OCI-LY1 (cell line): ENCODE data around the gene TMEM184A.

Source experiments
- H2AFZ ChIP-seq: fragments of 200-600 bp; sonication (generic), shearing (Covaris generic); 2 replicates; pipeline ENCODE4 v1.6.0; 2014; ENCODE audit warnings: antibody characterized with exemption, mild to moderate bottlenecking, low read length
- H3F3A ChIP-seq: fragments of 200-600 bp; sonication (generic), shearing (Covaris generic); 2 replicates; pipeline ENCODE4 v1.6.0; 2014; ENCODE audit warnings: mild to moderate bottlenecking, antibody characterized with exemption, low read length, moderate library complexity; ENCODE audit not compliant: insufficient read depth
- H3K27ac ChIP-seq: fragments of 200-600 bp; sonication (generic); 2 replicates; pipeline ENCODE4 v1.5.1; 2014; ENCODE audit warnings: low read length, mixed run types, mild to moderate bottlenecking, low read depth; ENCODE audit not compliant: poor library complexity, severe bottlenecking
- H3K27me3 ChIP-seq: fragments of 200-600 bp; sonication (generic); 2 replicates; pipeline ENCODE4 v1.6.0; 2014; ENCODE audit warnings: antibody characterized with exemption, mild to moderate bottlenecking, low read length, moderate library complexity; ENCODE audit not compliant: insufficient read depth
- H3K36me3 ChIP-seq: fragments of 200-600 bp; sonication (generic); 2 replicates; pipeline ENCODE4 v1.6.1; 2014; ENCODE audit warnings: mild to moderate bottlenecking, antibody characterized with exemption, low read length, moderate library complexity, mixed read lengths; ENCODE audit not compliant: insufficient read depth
- H3K4me1 ChIP-seq: fragments of 200-600 bp; sonication (generic); 2 replicates; pipeline ENCODE4 v1.5.1; 2014; ENCODE audit warnings: mild to moderate bottlenecking, low read length, moderate library complexity; ENCODE audit not compliant: insufficient read depth, severe bottlenecking
- H3K4me2 ChIP-seq: fragments of 200-600 bp; sonication (generic), shearing (Covaris generic); 2 replicates; pipeline ENCODE4 v1.6.1; 2014; ENCODE audit warnings: low read length
- H3K4me3 ChIP-seq: fragments of 200-600 bp; sonication (generic); 2 replicates; pipeline ENCODE4 v1.5.1; 2014; ENCODE audit warnings: low read length, low read depth, mild to moderate bottlenecking, mixed read lengths; ENCODE audit not compliant: poor library complexity, severe bottlenecking
- H3K79me2 ChIP-seq: fragments of 200-600 bp; shearing (Covaris generic); 2 replicates; pipeline ENCODE4 v1.6.1; 2016; ENCODE audit warnings: mixed run types, low read length, mixed read lengths; ENCODE audit not compliant: insufficient read depth
- H3K9ac ChIP-seq: fragments of 200-600 bp; sonication (generic), shearing (Covaris generic); 2 replicates; pipeline ENCODE4 v1.6.1; 2014; ENCODE audit warnings: mild to moderate bottlenecking, low read length, mixed read lengths
- H3K9me2 ChIP-seq: fragments of 200-600 bp; sonication (generic), shearing (Covaris generic); 2 replicates; pipeline ENCODE4 v1.6.1; 2014; ENCODE audit warnings: low read depth, mild to moderate bottlenecking, low read length, mixed read lengths
- H3K9me3 ChIP-seq: fragments of 200-600 bp; shearing (Covaris generic); 2 replicates; pipeline ENCODE4 v1.6.1; 2014; ENCODE audit warnings: low read length, mixed read lengths
- H4K20me1 ChIP-seq: fragments of 200-600 bp; sonication (generic), shearing (Covaris generic); 2 replicates; pipeline ENCODE4 v1.6.0; 2016; ENCODE audit warnings: mild to moderate bottlenecking, low read length; ENCODE audit not compliant: insufficient read depth
- EZH2 ChIP-seq: fragments of 200-600 bp; sonication (generic), shearing (Covaris generic); IDR thresholded peaks from 2 replicates; pipeline ENCODE4 v1.8.0; 2017; ENCODE audit warnings: borderline replicate concordance, mixed run types, mild to moderate bottlenecking, antibody characterized with exemption, low read length, moderate library complexity, mixed read lengths
- TF ChIP-seq, protein P1 (sequence below): fragments of 200-600 bp; sonication (generic), shearing (Covaris generic); IDR thresholded peaks from 2 replicates; pipeline ENCODE4 v1.5.1; 2017; ENCODE audit warnings: mild to moderate bottlenecking, antibody characterized with exemption, low read length, moderate library complexity, mixed read lengths

TMEM184A gene

DNA sequence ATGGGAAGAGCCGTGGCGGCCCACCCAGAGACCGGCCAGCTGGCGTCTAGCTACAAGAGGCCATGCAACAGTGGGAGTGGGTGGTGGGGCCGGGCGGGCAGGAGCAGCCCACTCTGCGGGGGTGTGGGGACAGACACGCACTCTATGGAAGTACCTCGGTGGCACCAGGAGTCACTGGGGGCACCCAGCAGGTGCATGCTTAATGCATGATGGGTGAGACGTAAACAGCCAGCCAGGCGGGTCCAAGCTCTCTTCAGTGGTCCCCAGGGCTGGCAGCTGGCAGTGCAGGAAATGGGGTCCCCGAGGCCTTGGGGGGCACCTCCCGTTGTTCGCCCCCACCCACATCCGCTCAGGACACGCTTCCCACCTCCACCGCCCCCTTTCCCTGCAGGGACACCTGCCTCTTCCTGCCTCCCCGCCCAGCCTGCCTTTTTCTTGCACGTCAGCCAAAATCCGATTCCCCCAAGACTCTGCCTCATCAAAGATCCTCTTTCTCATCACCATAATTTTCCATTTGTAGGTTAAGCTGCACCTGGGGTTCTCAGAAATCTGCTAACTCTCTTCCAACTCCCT lies 36.4 kb upstream of the TMEM184A start:
- H3K79me2 ChIP-seq, result no peaks in the 10 kb centered on the region
- peaks cover 3% of the 10 kb centered on the region; the same call in 1 of the 2 replicates for H3K9me3 ChIP-seq
- H3K9ac ChIP-seq, result no peak overlapping the region
- no peak overlapping the region for H3K4me3 ChIP-seq
- H3F3A ChIP-seq, result no peaks in the 10 kb centered on the region
- no peak overlapping the region for H2AFZ ChIP-seq
- no peak overlapping the region for H3K4me2 ChIP-seq
- H3K36me3 ChIP-seq, result no peaks in the 10 kb centered on the region
- no peak for TF ChIP-seq EZH2
- TF ChIP-seq, protein P1, sequence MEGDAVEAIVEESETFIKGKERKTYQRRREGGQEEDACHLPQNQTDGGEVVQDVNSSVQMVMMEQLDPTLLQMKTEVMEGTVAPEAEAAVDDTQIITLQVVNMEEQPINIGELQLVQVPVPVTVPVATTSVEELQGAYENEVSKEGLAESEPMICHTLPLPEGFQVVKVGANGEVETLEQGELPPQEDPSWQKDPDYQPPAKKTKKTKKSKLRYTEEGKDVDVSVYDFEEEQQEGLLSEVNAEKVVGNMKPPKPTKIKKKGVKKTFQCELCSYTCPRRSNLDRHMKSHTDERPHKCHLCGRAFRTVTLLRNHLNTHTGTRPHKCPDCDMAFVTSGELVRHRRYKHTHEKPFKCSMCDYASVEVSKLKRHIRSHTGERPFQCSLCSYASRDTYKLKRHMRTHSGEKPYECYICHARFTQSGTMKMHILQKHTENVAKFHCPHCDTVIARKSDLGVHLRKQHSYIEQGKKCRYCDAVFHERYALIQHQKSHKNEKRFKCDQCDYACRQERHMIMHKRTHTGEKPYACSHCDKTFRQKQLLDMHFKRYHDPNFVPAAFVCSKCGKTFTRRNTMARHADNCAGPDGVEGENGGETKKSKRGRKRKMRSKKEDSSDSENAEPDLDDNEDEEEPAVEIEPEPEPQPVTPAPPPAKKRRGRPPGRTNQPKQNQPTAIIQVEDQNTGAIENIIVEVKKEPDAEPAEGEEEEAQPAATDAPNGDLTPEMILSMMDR, result no peak
- H4K20me1 ChIP-seq, result no peaks in the 10 kb centered on the region
- no peaks in the 10 kb centered on the region for H3K4me1 ChIP-seq
- no peak overlapping the region for H3K27ac ChIP-seq
- no peaks in the 10 kb centered on the region for H3K9me2 ChIP-seq
- peaks cover 18% of the 10 kb centered on the region for H3K27me3 ChIP-seq

DNA sequence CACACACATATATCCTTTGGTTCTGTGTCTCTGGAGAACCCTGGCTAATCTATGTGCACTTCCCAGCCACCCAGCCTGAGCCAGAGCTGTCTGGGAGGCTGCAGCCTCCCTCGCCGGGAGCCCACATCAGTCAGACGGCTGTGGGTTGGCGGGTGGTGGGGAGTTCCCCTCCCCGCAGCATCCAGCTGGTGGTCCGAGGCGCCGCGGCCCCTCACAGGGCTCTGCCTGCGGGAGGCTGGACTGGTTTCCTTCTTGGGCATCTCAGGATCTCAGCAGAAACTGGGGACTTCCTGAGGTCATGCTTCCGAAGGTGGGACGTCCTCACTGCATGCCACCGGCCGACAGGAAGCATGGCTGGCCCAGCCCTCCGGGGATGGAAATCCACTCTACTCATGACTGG lies 35.9 kb upstream of the TMEM184A start:
- Histone ChIP-seq H3F3A (no peaks in the 10 kb centered on the region), H3K9ac (no peak overlapping the region), H3K4me2 (no peak overlapping the region), H3K36me3 (no peaks in the 10 kb centered on the region), H3K9me3 (peaks cover 3% of the 10 kb centered on the region; the same call in 1 of the 2 replicates), H4K20me1 (no peaks in the 10 kb centered on the region), H3K79me2 (no peaks in the 10 kb centered on the region), H3K27me3 (peaks cover 15% of the 10 kb centered on the region), H3K4me3 (no peak overlapping the region), H2AFZ (no peak overlapping the region), H3K4me1 (no peaks in the 10 kb centered on the region), H3K27ac (no peak overlapping the region), H3K9me2 (no peaks in the 10 kb centered on the region)
- TF ChIP-seq EZH2, result no peak
- TF ChIP-seq, protein P1, result no peak

DNA sequence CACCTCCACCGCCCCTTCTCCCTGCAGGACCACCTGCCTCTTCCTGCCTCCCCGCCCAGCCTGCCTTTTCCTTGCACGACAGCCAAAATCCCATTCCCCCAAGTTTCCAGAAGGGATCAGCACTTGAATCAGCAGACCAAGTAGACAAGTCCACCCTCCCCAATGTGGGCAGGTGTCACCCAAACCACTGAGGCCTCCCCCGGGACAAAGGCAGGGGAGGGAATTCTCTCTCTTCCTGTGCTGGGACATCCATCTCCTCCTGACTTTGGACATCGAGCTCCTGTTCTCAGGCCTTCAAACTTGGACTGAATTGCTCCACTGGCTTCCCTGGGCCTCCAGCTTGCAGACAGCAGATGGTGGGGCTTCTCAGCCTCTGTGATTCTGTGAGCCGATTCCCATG lies 35.4 kb upstream of the TMEM184A start:
- Histone ChIP-seq H3K79me2 (no peaks in the 10 kb centered on the region), H3K4me3 (no peak overlapping the region), H3F3A (no peaks in the 10 kb centered on the region), H3K9ac (no peak overlapping the region), H3K36me3 (no peaks in the 10 kb centered on the region), H3K4me2 (no peak overlapping the region), H2AFZ (no peak overlapping the region), H3K9me2 (no peaks in the 10 kb centered on the region), H3K4me1 (no peaks in the 10 kb centered on the region), H3K27ac (no peak overlapping the region), H4K20me1 (no peaks in the 10 kb centered on the region), H3K9me3 (peaks cover 3% of the 10 kb centered on the region; the same call in 1 of the 2 replicates), H3K27me3 (peaks cover 15% of the 10 kb centered on the region)
- TF ChIP-seq, protein P1, result no peak
- no peak for TF ChIP-seq EZH2
